ENCODE data around the gene PARD3. TPM values are rescaled to one million over a fixed set of nuclear protein-coding genes. Genes with fewer than 3 reads are reported as not detected.

Gene PARD3
- total RNA-seq, 1 experiment from 2014 or later = 57.4 TPM

DNA sequence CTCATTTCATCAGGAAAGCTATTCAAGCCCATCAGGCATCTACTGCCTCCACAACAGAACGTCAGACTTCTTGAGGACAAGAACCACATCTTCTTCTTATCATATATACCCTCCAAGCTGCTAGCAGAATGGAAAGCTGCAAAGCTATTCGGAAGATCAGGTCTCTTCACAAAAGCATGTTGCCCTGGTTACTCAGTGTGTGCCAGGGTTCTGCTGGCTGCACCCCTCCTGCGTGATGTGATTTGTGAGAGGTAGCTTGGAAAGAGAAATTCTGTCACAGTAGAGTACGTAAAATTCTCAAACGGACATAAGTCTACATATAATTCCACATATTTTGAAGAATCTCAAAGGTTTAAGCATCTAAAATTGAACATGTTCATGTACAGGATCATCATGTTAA, 681.7 kb downstream of the PARD3 start:
- TF ChIP-seq EZH2 (IDR thresholded peaks at IDR 0.05; ENCODE audit: low read depth) = no peak
- TF ChIP-seq, protein P1, sequence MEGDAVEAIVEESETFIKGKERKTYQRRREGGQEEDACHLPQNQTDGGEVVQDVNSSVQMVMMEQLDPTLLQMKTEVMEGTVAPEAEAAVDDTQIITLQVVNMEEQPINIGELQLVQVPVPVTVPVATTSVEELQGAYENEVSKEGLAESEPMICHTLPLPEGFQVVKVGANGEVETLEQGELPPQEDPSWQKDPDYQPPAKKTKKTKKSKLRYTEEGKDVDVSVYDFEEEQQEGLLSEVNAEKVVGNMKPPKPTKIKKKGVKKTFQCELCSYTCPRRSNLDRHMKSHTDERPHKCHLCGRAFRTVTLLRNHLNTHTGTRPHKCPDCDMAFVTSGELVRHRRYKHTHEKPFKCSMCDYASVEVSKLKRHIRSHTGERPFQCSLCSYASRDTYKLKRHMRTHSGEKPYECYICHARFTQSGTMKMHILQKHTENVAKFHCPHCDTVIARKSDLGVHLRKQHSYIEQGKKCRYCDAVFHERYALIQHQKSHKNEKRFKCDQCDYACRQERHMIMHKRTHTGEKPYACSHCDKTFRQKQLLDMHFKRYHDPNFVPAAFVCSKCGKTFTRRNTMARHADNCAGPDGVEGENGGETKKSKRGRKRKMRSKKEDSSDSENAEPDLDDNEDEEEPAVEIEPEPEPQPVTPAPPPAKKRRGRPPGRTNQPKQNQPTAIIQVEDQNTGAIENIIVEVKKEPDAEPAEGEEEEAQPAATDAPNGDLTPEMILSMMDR (conservative IDR thresholded peaks at IDR 0.05) = no peak
- no peak overlapping the region for H3K27ac ChIP-seq
- no peak overlapping the region for H3K4me3 ChIP-seq
- intact Hi-C loops (cut with micrococcal nuclease; ENCODE audit: unreplicated experiment) = no loop called here
- H3K79me2 ChIP-seq (ENCODE audit: low read depth) = no peaks in the 10 kb centered on the region
- H3F3A ChIP-seq (ENCODE audit: insufficient read depth, low read depth) = no peaks in the 10 kb centered on the region
- ChIA-PET CTCF (no interaction called here), POLR2A (ENCODE audit: unreplicated experiment) (no interaction called here)
- H3K9me2 ChIP-seq (ENCODE audit: insufficient read depth) = no peaks in the 10 kb centered on the region
- no peaks in the 10 kb centered on the region for H3K9me3 ChIP-seq (ENCODE audit: insufficient read depth, low read depth)
- no peak overlapping the region for H2AFZ ChIP-seq
- no peaks in the 10 kb centered on the region for H4K20me1 ChIP-seq (ENCODE audit: insufficient read depth)
- H3K36me3 ChIP-seq (ENCODE audit: low read depth) = no peaks in the 10 kb centered on the region
- no peaks in the 10 kb centered on the region for H3K27me3 ChIP-seq (ENCODE audit: insufficient read depth, low read depth)
- H3K4me1 ChIP-seq (replicated peaks; ENCODE audit: insufficient read depth) = no peaks in the 10 kb centered on the region
- no peak for DNase-seq
- BruUV-seq (replicated peaks) = no TSS peak
- no peak overlapping the region for H3K4me2 ChIP-seq

DNA sequence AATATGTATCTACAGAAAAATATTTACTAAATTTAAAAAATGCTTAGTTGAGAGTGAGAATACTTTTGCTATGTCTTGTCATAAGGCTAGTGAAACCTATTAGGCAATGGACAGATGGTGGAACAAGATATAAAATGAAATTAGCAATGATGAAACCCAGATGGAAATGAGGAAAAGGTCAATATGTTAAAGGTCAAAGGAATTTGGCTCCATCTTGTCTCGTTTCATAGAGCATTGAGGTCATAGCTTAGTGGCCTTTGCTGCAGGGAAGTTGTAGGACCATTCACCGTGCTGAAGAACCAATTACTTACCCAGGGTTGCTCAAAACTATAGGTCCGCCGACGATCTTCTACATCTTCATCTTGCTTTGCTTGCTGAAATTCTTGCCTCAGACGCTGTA, 683.9 kb downstream of the PARD3 start:
- H3K4me2 ChIP-seq = no peak overlapping the region
- H3K27ac ChIP-seq = no peak overlapping the region
- H3F3A ChIP-seq (ENCODE audit: insufficient read depth, low read depth) = no peaks in the 10 kb centered on the region
- H3K9me2 ChIP-seq (ENCODE audit: insufficient read depth) = no peaks in the 10 kb centered on the region
- TF ChIP-seq, protein P1 (conservative IDR thresholded peaks at IDR 0.05) = no peak
- TF ChIP-seq EZH2 (IDR thresholded peaks at IDR 0.05; ENCODE audit: low read depth) = no peak
- intact Hi-C loops (cut with micrococcal nuclease; ENCODE audit: unreplicated experiment) = no loop called here
- no peaks in the 10 kb centered on the region for H3K36me3 ChIP-seq (ENCODE audit: low read depth)
- POLR2A ChIA-PET (ENCODE audit: unreplicated experiment) = no interaction called here
- H3K9me3 ChIP-seq (ENCODE audit: insufficient read depth, low read depth) = no peaks in the 10 kb centered on the region
- no peak for DNase-seq
- BruUV-seq (replicated peaks) = no TSS peak
- H3K4me3 ChIP-seq = no peak overlapping the region
- H2AFZ ChIP-seq = no peak overlapping the region
- H4K20me1 ChIP-seq (ENCODE audit: insufficient read depth) = no peaks in the 10 kb centered on the region
- H3K79me2 ChIP-seq (ENCODE audit: low read depth) = no peaks in the 10 kb centered on the region
- CTCF ChIA-PET = no interaction called here
- no peaks in the 10 kb centered on the region for H3K27me3 ChIP-seq (ENCODE audit: insufficient read depth, low read depth)
- no peaks in the 10 kb centered on the region for H3K4me1 ChIP-seq (replicated peaks; ENCODE audit: insufficient read depth)

DNA sequence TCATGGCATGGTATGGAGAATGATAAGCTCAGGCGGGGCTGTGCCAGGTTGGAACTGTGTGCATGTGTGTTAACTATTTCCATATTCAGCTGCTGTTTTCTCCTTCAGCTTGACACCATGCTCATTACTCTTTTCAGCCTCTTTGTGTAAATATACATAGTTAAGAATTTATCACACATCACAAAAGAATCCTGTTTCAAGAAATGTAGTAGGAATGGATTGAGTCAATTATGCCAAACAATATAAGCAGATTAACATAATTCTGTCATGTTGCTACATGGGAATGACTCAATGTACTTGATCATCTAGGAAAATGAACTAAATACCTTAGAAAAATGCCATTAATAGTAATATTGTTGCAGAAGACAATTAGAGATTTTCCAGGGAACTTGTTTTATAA, 687.4 kb downstream of the PARD3 start:
- Histone ChIP-seq H3F3A (ENCODE audit: insufficient read depth, low read depth) (peaks cover 11% of the 10 kb centered on the region; the same call in 1 of the 2 replicates), H3K9me2 (ENCODE audit: insufficient read depth) (no peaks in the 10 kb centered on the region), H3K36me3 (ENCODE audit: low read depth) (no peaks in the 10 kb centered on the region), H3K27ac (no peak overlapping the region), H3K4me2 (no peak overlapping the region), H3K4me1 (replicated peaks; ENCODE audit: insufficient read depth) (peaks cover 15% of the 10 kb centered on the region), H4K20me1 (ENCODE audit: insufficient read depth) (no peaks in the 10 kb centered on the region), H3K4me3 (no peak overlapping the region), H2AFZ (no peak overlapping the region), H3K27me3 (ENCODE audit: insufficient read depth, low read depth) (no peaks in the 10 kb centered on the region), H3K9me3 (ENCODE audit: insufficient read depth, low read depth) (no peaks in the 10 kb centered on the region; the same call in 1 of the 2 replicates), H3K79me2 (ENCODE audit: low read depth) (no peaks in the 10 kb centered on the region)
- TF ChIP-seq, protein P1 (conservative IDR thresholded peaks at IDR 0.05) = no peak
- no peak for TF ChIP-seq EZH2 (IDR thresholded peaks at IDR 0.05; ENCODE audit: low read depth)
- CTCF ChIA-PET = no interaction called here
- POLR2A ChIA-PET (ENCODE audit: unreplicated experiment) = no interaction called here
- no TSS peak for BruUV-seq (replicated peaks)
- intact Hi-C loops (cut with micrococcal nuclease; ENCODE audit: unreplicated experiment) = no loop called here
- DNase-seq = no peak
